Measurements from ENCODE around the gene RBM4B. TPM values are rescaled to one million over a fixed set of nuclear protein-coding genes. Genes with fewer than 3 reads are reported as not detected.

The RBM4B gene, protein sequence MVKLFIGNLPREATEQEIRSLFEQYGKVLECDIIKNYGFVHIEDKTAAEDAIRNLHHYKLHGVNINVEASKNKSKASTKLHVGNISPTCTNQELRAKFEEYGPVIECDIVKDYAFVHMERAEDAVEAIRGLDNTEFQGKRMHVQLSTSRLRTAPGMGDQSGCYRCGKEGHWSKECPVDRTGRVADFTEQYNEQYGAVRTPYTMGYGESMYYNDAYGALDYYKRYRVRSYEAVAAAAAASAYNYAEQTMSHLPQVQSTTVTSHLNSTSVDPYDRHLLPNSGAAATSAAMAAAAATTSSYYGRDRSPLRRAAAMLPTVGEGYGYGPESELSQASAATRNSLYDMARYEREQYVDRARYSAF
- total RNA-seq (10 to 100 TPM; 12.3 to 13.8 TPM), polyA plus RNA-seq (1 to 10 TPM; 7.1 to 8.8 TPM)

DNA sequence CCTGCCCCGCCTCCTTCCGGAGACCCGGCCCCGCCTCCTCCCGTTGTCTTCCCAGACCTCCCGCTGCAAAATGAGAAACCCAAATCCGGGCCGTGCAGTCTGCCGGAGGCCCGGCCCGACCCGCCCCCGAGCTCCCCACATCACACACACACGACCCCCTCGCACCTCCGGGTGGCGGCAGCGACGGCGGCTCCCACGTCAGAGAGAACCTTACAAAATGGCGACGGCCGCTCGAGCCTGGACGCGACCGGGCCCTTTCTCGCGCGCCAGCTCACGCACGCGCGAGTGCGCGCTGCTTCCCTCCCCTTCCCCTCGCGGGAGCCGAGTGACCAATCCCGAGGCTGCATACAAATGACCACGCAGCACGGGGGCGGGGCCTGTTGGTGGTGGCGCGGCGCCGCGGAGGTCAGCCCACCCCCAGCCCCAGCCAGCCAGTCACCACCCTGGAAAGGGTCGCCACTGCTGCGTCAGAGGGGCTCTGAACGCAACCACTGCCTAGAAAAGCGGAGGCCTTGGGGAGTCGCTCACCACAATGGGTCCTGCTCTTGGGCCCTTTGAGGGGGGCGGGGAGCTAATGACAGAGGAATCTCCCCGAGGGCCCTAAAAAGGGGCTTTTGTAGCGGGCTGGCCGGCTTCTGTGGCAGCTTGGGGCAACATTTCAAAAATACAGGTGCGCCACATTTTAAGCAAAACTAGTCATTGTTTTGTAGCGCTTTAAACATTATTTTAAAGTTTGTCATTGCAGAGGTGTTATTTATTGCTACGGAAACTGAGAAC, at the start of gene RBM4B:
RBM4B (minus strand) TSS at position 289 of the 777 bp plus-strand sequence. CDS start 808 bp downstream, outside the sequence.
- Histone ChIP-seq H3K9me3 (ENCODE audit: control insufficient read depth in 4 of 4, low read length in 3 of 4) (no peaks in the 10 kb centered on the region), H3K27me3 (ENCODE audit: control insufficient read depth in 4 of 4, insufficient read depth in 4 of 4, low read length in 3 of 4) (no peaks in the 10 kb centered on the region), H3K4me1 (ENCODE audit: control insufficient read depth in 4 of 4, insufficient read depth in 4 of 4, low read length in 3 of 4) (peaks cover 2 to 31% (median 25%) of the 10 kb centered on the region in 4 donors), H3K27ac (ENCODE audit: low read depth in 1 of 2, low read length in 2 of 2) (peak within 1 kb of the TSS; percentile 84 to 97), H3K36me3 (ENCODE audit: control insufficient read depth in 4 of 4, insufficient read depth in 3 of 4, low read depth in 1 of 4, low read length in 3 of 4) (peaks cover 0 to 6% (median 0%) of the 10 kb centered on the region in 4 donors), H3K4me3 (ENCODE audit: low read depth in 1 of 3, low read length in 3 of 3) (peak within 1 kb of the TSS; percentile 80 to 93 (median 87)), H3K9ac (ENCODE audit: low read depth in 1 of 2, low read length in 2 of 2) (peak within 1 kb of the TSS; percentile 84 to 91)
- peak; percentile 92 for DNase-seq (ENCODE audit: low spot score)
- WGBS, result under 1% methylated on average over 61 of the region's 61 CpGs
- TF ChIP-seq NR2F2 (IDR thresholded peaks at IDR 0.05), result no peak
- peak in 1 of 2 donors; percentile 10 for TF ChIP-seq RAD21 (IDR thresholded peaks at IDR 0.05)
- peak; percentile 78 for TF ChIP-seq SP1 (IDR thresholded peaks at IDR 0.05)
- no peak for TF ChIP-seq FOXA2 (IDR thresholded peaks at IDR 0.05)
- peak; percentile 98 for TF ChIP-seq YY1 (IDR thresholded peaks at IDR 0.05)
- TF ChIP-seq JUND (IDR thresholded peaks at IDR 0.05), result peak in 1 of 2 donors; percentile 19
- TF ChIP-seq EGR1 (IDR thresholded peaks at IDR 0.05; ENCODE audit: low read depth in 2 of 2), result peak in 1 of 2 donors; percentile 50
- TF ChIP-seq, protein P1, sequence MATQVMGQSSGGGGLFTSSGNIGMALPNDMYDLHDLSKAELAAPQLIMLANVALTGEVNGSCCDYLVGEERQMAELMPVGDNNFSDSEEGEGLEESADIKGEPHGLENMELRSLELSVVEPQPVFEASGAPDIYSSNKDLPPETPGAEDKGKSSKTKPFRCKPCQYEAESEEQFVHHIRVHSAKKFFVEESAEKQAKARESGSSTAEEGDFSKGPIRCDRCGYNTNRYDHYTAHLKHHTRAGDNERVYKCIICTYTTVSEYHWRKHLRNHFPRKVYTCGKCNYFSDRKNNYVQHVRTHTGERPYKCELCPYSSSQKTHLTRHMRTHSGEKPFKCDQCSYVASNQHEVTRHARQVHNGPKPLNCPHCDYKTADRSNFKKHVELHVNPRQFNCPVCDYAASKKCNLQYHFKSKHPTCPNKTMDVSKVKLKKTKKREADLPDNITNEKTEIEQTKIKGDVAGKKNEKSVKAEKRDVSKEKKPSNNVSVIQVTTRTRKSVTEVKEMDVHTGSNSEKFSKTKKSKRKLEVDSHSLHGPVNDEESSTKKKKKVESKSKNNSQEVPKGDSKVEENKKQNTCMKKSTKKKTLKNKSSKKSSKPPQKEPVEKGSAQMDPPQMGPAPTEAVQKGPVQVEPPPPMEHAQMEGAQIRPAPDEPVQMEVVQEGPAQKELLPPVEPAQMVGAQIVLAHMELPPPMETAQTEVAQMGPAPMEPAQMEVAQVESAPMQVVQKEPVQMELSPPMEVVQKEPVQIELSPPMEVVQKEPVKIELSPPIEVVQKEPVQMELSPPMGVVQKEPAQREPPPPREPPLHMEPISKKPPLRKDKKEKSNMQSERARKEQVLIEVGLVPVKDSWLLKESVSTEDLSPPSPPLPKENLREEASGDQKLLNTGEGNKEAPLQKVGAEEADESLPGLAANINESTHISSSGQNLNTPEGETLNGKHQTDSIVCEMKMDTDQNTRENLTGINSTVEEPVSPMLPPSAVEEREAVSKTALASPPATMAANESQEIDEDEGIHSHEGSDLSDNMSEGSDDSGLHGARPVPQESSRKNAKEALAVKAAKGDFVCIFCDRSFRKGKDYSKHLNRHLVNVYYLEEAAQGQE (IDR thresholded peaks at IDR 0.05), result peak; percentile 59
- no peak for TF ChIP-seq HNF4A (conservative IDR thresholded peaks at IDR 0.05)
- TF ChIP-seq, protein P2, sequence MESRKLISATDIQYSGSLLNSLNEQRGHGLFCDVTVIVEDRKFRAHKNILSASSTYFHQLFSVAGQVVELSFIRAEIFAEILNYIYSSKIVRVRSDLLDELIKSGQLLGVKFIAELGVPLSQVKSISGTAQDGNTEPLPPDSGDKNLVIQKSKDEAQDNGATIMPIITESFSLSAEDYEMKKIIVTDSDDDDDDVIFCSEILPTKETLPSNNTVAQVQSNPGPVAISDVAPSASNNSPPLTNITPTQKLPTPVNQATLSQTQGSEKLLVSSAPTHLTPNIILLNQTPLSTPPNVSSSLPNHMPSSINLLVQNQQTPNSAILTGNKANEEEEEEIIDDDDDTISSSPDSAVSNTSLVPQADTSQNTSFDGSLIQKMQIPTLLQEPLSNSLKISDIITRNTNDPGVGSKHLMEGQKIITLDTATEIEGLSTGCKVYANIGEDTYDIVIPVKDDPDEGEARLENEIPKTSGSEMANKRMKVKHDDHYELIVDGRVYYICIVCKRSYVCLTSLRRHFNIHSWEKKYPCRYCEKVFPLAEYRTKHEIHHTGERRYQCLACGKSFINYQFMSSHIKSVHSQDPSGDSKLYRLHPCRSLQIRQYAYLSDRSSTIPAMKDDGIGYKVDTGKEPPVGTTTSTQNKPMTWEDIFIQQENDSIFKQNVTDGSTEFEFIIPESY (IDR thresholded peaks at IDR 0.05), result peak; percentile 97
- no peak for TF ChIP-seq FOXA1 (IDR thresholded peaks at IDR 0.05)
- no peak for TF ChIP-seq RXRA (IDR thresholded peaks at IDR 0.05)
- TF ChIP-seq, protein P3, sequence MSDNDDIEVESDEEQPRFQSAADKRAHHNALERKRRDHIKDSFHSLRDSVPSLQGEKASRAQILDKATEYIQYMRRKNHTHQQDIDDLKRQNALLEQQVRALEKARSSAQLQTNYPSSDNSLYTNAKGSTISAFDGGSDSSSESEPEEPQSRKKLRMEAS (IDR thresholded peaks at IDR 0.05), result peak; percentile 27
- TF ChIP-seq TAF1 (conservative IDR thresholded peaks at IDR 0.05), result peak; percentile 81
- TF ChIP-seq GABPA (IDR thresholded peaks at IDR 0.05 in 1 of 2, conservative IDR thresholded peaks at IDR 0.05 in 1 of 2), result peak in 1 of 2 donors; percentile 49
- TF ChIP-seq, protein P4, sequence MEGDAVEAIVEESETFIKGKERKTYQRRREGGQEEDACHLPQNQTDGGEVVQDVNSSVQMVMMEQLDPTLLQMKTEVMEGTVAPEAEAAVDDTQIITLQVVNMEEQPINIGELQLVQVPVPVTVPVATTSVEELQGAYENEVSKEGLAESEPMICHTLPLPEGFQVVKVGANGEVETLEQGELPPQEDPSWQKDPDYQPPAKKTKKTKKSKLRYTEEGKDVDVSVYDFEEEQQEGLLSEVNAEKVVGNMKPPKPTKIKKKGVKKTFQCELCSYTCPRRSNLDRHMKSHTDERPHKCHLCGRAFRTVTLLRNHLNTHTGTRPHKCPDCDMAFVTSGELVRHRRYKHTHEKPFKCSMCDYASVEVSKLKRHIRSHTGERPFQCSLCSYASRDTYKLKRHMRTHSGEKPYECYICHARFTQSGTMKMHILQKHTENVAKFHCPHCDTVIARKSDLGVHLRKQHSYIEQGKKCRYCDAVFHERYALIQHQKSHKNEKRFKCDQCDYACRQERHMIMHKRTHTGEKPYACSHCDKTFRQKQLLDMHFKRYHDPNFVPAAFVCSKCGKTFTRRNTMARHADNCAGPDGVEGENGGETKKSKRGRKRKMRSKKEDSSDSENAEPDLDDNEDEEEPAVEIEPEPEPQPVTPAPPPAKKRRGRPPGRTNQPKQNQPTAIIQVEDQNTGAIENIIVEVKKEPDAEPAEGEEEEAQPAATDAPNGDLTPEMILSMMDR (IDR thresholded peaks at IDR 0.05; ENCODE audit: low read depth, low read length, missing input control), result no peak
- TF ChIP-seq, protein P5, sequence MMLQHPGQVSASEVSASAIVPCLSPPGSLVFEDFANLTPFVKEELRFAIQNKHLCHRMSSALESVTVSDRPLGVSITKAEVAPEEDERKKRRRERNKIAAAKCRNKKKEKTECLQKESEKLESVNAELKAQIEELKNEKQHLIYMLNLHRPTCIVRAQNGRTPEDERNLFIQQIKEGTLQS (IDR thresholded peaks at IDR 0.05), result no peak
- TF ChIP-seq HNF4G (IDR thresholded peaks at IDR 0.05), result no peak

All from liver (tissue), 9 donors.